ENCODE data around the gene EHMT1.
A peak's percentile ranks its signal among the peaks of the same experiment; 100 is the strongest.
"Not testable (repeated sequence)": the region's sequence is repeated elsewhere in the genome, so short reads cannot be mapped to it uniquely, and the experiment has no call there.

Gene EHMT1

DNA sequence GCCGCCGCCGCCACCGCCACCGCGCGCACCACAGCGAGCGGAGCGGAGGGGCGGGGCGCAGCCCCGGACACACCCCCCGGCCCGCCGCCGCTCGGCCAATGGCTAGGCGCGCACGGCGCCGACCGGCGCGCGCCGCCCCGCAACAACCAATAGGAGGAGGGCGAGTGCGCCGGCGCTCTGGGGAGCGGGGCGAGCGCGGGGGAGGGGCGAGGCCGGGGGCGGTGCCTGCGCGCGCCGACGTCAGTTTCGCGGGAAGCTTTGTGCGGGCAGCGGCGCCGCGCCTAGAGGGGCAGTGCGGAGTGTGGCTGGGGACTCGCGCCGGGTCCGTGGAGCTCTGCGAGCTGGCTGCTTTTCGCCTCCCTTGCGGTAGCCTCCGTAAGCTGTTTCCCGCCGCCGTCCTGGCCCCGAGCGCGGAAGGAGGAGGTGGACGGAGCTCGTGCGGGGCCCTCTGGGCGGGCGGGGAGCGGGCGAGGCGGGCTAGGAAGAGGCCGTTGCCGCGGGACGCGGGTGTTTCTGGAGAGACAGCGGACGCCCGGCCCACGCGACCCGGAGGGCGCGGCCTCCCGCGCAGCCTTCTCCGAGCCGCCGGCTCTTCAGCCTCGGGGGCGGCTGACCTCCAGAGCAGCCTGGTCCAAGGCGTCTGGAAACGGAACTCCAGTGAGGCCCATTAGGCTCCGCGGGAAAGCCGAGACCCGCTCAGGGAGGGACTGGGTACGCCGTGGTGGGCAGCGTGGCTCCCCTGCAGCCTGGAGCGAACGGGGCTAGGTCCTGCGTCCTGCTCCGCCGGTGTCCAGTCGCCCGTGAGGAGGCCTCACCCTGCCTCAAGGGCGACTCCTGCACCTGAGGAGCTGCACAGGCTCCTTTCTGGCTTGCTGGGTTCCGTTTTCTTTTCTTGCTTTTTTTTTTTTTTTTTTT lies 28.1 kb upstream of the EHMT1 start, which contains the start of gene ZMYND19:
Gene ZMYND19 (minus strand): TSS at position 44 of the 915 bp plus-strand sequence. CDS start 249 bp downstream, outside the sequence.
- peak; percentile 89 to 94 for DNase-seq

DNA sequence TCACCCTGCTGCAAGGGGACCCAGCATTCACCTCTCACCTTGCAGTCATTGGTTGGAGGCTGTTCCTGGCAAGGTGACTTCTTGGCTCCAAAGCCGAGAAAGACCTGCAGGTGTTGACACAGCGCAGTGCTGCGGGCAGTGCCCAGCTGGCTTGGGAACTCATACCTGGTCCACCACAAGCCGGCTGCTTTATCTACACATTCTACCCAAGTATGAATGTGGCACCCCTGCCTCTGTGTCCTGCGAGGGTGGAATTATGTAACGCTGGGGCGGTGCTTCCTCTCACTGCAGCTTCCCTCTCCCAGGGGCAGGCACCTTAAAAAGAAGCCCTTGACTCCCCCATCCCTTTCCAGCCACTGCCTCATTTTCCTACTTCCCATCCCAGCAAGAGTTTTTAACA lies 26.0 kb upstream of the EHMT1 start:
- DNase-seq = peak; percentile 33 to 54

- no peak for DNase-seq
These were observed 25.6 kb upstream of the EHMT1 start for GRCh38 chr9:137593176-137593575.

GRCh38 chr9:137596577-137596976 lies 22.2 kb upstream of the EHMT1 start:
- not testable (repeated sequence) for DNase-seq

- DNase-seq = no peak
These were observed 19.9 kb upstream of the EHMT1 start for GRCh38 chr9:137598943-137599342.

DNA sequence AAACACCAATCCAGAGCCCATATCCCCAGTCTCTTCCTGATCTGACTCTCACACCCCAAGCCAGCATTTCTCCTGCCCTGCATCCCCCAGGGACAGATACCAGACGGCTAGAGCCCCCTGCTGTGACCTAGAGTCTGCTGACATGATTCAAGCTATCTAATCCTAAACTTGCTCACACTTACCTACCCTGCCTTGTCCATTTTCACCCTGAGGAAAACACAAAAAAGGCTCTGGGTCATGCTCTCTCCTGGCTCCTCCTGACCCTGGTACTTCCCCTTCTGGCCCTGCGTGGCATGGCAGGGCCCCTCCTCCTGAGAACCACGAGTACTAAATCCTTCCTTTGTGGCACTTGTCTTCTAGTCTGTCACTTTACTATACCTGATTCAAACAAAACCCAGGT lies 16.1 kb upstream of the EHMT1 start:
- peak; percentile 54 to 64 for DNase-seq

GRCh38 chr9:137603879-137604278 lies 14.9 kb upstream of the EHMT1 start:
- no peak for DNase-seq

DNA sequence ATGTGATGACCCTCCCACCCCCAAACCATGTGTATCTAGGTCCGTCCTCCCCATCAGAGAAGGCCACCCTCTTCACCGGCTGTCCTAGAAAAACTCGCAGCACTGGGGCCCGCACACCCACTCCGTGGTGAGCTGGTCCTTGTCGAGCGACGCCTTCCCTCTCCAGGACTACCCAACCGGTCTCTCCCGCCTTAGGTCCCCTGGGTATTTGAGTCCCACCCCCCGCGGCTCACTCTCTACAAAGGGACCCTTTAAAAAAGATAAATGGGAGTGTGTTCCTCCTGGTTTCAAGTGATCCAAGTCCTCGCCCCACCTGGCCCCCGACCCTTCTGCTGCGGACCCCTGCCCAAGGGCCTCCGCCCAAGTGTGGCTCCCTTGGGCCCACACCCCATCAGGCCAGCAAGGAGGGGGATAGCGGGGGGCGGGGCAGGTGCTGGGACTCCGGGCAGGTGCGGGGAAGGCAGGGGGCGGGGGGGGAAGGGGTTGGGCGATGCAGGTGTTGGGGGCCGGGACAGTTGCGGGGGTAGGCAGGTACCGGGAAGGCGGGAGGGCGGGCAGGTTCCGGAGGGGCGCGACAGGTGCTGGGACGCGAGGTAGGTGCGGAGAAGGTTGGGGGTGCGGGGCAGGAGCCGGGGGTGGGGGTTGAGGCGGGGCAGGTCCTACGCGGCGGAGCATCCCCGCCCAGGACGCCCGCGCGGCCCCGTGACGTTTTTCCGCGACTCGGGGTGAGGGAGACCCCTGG lies 14.3 kb upstream of the EHMT1 start:
- no peak for DNase-seq

GRCh38 chr9:137605121-137606004 lies 13.4 kb upstream of the EHMT1 start, which contains the start of gene ARRDC1:
Gene ARRDC1, plus strand, starts transcription at chr9:137605686. Its CDS starts 32 bp downstream, at chr9:137605718.
- peak; percentile 95 to 97 for DNase-seq

DNA sequence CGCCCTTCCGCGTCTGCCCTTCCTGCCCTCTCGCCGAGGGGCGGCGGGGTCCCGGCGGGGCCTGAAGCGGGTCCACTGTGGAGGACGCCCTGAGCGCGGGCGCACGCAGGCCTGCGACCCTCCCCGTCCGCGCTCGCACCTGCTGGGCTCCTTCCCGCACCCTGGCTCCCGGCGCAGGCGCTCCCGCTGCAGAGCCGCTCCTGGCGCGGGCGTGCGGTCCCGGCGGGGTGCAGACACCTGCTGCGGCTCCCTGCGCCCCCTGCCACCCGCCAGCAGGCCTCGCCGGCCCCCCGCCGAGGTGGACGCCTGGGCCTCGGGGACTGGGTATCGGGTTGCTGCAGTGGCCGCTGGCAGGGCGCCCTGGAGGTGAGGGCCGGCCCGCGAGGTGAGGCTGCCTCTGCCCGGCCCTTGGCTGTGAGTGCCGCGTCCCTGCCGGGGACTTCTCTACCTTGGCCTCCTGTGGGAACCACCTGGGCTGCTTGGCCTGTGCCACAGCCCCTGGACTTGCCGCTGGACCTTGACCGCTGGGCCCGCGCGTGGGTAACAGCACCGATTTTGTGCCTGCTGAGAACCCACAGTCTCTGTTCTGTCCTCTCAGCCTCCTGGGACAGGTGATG lies 12.7 kb upstream of the EHMT1 start:
- no peak for DNase-seq

DNA sequence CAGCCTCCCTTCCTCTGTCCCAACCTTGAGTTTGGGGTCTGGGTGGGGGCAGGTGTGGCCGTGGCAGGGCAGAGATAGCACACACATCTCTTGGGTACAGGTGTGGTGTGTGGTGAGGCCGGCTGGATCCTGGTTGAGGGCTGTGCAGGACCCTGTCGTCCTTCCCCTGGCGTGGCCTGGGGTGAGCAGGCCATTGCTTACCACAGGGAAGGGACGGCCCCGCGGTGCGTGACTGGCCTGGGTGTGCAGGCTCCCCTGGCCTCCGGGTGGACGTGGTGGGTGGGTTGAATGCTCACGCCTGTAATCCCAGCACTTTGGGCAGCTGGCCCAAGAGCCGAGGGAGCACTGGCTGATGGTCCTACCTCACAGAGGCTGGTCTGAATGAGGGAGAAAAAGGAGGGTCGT lies 12.1 kb upstream of the EHMT1 start:
- no peak for DNase-seq

DNA sequence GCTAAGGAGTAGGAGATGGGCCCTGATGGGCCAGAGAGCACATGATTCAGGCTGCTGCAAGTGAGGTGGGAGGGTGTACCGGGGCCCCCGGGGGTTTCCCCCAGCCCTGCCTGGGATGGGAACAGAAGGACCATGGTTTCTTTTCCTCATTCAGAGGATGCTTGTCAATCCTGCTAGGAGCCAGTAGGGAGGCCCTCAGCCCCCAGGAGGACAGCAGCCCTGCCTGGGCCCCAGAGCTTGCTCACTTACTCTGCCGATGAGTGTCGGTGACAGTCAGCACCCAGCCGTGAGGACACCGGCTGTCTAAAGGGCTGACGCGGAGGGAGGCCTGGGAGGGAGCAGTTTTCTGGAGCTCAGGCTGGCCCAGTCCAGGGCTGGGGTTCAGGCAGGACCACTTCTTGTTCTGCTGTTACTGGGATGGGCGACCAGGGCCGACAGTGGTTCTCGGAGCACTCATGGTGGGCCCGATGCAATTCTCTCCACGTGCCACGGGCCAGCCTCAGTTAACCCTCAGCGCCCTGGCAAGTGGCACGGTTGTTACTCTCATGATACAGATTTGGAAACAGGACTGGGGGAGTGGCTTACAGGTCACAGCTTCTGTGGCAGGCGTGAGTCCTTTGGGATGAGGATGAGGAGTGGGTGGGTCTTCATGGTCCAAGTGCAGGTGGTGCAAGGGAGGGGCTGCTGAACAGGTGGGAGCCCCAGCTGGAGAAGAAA lies 11.5 kb upstream of the EHMT1 start:
- no peak for DNase-seq

DNA sequence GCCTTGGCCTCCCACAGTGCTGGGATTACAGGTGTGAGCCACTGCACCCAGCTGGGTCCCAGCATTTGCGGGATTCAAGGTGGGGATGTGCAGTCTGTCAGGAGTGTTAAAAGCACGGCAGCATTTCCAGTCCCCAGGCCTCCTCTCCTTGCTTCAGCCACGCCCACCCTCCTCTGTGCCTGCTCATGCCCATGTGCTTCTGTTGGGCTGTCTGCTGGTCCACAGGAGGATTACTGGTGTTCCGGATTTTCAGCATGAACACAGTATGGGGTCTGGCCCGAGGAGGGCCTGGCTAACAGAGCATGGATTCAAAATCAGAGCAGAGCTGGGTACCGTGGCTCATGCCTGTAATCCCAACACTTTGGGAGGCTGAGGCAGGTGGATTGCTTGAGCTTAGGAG lies 7.9 kb upstream of the EHMT1 start:
- no peak for DNase-seq

- DNase-seq = peak in 1 of 2 donors; percentile 22
These were observed 6.9 kb upstream of the EHMT1 start for GRCh38 chr9:137611623-137612609.

- no peak for DNase-seq
These were observed 6.1 kb upstream of the EHMT1 start for GRCh38 chr9:137612741-137613142.

DNA sequence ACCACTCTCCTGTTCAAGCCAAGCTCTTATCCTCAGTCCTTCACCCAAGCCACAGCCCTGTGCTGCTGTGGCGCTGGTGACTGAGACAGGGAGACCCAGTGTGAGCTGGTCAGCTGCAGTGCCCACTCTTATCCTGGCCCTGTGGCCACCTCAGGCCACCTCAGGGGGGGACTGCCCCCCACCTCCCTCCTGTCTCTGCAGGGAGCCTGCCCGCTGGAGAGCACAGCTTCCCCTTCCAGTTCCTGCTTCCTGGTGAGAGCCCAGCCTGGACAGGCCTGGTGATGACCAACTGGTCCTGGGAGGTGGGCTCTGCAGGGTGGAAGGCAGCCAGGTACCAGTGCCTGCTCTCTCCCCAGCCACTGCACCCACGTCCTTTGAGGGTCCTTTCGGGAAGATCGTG lies 5.5 kb upstream of the EHMT1 start:
- no peak for DNase-seq

DNA sequence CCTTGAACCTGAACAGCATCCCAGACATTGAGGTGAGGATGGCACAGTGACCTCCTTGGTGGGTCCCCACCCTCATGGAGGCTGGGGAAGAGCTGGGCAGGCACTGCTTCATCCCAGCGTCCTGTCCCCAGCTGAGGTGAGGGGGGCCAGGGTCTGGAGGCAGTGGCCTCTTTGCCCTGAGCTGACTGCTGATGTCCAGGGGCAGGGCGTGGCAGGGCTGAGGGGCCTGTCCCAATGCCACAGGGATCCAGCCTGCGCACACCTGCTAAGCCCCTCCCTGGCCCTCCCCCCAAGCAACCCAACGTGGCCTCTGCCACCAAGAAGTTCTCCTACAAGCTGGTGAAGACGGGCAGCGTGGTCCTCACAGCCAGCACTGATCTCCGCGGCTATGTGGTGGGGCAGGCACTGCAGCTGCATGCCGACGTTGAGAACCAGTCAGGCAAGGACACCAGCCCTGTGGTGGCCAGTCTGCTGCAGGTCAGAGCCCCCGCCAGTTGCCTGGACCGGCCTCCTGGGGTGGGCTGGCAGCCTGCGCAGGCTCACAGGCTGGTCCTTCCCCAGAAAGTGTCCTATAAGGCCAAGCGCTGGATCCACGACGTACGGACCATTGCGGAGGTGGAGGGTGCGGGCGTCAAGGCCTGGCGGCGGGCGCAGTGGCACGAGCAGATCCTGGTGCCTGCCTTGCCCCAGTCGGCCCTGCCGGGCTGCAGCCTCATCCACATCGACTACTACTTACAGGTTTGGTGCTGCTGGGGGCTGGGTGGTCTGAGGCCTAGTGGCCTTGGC lies 4.9 kb upstream of the EHMT1 start:
- no peak for DNase-seq

DNA sequence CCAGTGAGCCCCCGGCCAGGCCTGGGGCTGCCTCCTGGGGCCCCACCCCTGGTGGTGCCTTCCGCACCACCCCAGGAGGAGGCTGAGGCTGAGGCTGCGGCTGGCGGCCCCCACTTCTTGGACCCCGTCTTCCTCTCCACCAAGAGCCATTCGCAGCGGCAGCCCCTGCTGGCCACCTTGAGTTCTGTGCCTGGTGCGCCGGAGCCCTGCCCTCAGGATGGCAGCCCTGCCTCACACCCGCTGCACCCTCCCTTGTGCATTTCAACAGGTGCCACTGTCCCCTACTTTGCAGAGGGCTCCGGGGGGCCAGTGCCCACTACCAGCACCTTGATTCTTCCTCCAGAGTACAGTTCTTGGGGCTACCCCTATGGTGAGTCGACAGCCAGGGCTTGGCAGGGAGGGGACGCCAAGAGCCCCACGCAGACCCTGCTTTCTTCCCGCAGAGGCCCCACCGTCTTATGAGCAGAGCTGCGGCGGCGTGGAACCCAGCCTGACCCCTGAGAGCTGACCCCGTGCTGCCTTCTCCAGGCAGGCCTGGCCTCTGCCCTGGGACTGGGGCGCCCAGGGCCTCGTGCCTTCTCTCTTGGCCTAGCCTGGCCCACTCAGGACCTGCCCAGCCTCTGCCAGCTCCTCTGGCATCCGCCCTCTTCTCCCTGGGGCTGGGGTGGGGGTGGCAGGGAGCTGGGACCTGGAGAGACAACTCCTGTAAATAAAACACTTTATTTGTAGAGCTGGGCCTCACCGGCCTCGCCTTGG lies 4.0 kb upstream of the EHMT1 start:
- no peak for DNase-seq
